ENCODE data around the gene NCK1.

The NCK1 gene

GRCh38 chr3:136840252-136840651 lies 21.8 kb upstream of the NCK1 start:
- H3K4me3 ChIP-seq (ENCODE audit: insufficient read length, low read depth): no peak overlapping the region
- no peak for DNase-seq (ENCODE audit: low read depth, low spot score)
- no peaks in the 10 kb centered on the region for H3K27me3 ChIP-seq (ENCODE audit: insufficient read depth, insufficient read length)
- H3K9me3 ChIP-seq (ENCODE audit: insufficient read depth, low read length): no peaks in the 10 kb centered on the region
- TF ChIP-seq YY1 (IDR thresholded peaks at IDR 0.05; ENCODE audit: insufficient read depth, insufficient read length) (no peak), SUZ12 (IDR thresholded peaks at IDR 0.05; ENCODE audit: extremely low read depth, insufficient read depth, insufficient read length) (no peak)
- no peak overlapping the region for H3K9ac ChIP-seq (ENCODE audit: insufficient read length, low read depth)
- peaks cover 2% of the 10 kb centered on the region for H3K4me1 ChIP-seq (ENCODE audit: insufficient read depth, insufficient read length)
- H3K36me3 ChIP-seq (ENCODE audit: insufficient read depth, insufficient read length, low read length): peaks cover 4% of the 10 kb centered on the region

- H3K4me1 ChIP-seq (ENCODE audit: insufficient read depth, insufficient read length): peaks cover 2% of the 10 kb centered on the region
- H3K27me3 ChIP-seq (ENCODE audit: insufficient read depth, insufficient read length): no peaks in the 10 kb centered on the region
- no peak overlapping the region for H3K9ac ChIP-seq (ENCODE audit: insufficient read length, low read depth)
- no peak for DNase-seq (ENCODE audit: low read depth, low spot score)
- H3K4me3 ChIP-seq (ENCODE audit: insufficient read length, low read depth): no peak overlapping the region
- H3K9me3 ChIP-seq (ENCODE audit: insufficient read depth, low read length): no peaks in the 10 kb centered on the region
- TF ChIP-seq SUZ12 (IDR thresholded peaks at IDR 0.05; ENCODE audit: extremely low read depth, insufficient read depth, insufficient read length) (no peak), ZNF274 (IDR thresholded peaks at IDR 0.05; ENCODE audit: low read depth, low read length) (no peak), YY1 (IDR thresholded peaks at IDR 0.05; ENCODE audit: insufficient read depth, insufficient read length) (no peak)
- peaks cover 11% of the 10 kb centered on the region for H3K36me3 ChIP-seq (ENCODE audit: insufficient read depth, insufficient read length, low read length)
Measured at GRCh38 chr3:136842294-136842693, 19.7 kb upstream of the NCK1 start.

GRCh38 chr3:136844724-136845123 lies 17.3 kb upstream of the NCK1 start:
- Histone ChIP-seq H3K4me1 (ENCODE audit: insufficient read depth, insufficient read length) (peaks cover 2% of the 10 kb centered on the region), H3K9me3 (ENCODE audit: insufficient read depth, low read length) (no peaks in the 10 kb centered on the region), H3K4me3 (ENCODE audit: insufficient read length, low read depth) (no peak overlapping the region), H3K27me3 (ENCODE audit: insufficient read depth, insufficient read length) (no peaks in the 10 kb centered on the region), H3K36me3 (ENCODE audit: insufficient read depth, insufficient read length, low read length) (peaks cover 17% of the 10 kb centered on the region), H3K9ac (ENCODE audit: insufficient read length, low read depth) (no peak overlapping the region)
- TF ChIP-seq YY1 (IDR thresholded peaks at IDR 0.05; ENCODE audit: insufficient read depth, insufficient read length): no peak
- DNase-seq (ENCODE audit: low read depth, low spot score): no peak

GRCh38 chr3:136852180-136852579 lies 9.8 kb upstream of the NCK1 start:
- Histone ChIP-seq H3K27me3 (ENCODE audit: insufficient read depth, insufficient read length) (no peaks in the 10 kb centered on the region), H3K4me3 (ENCODE audit: insufficient read length, low read depth) (no peak overlapping the region), H3K4me1 (ENCODE audit: insufficient read depth, insufficient read length) (no peaks in the 10 kb centered on the region), H3K9me3 (ENCODE audit: insufficient read depth, low read length) (no peaks in the 10 kb centered on the region), H3K9ac (ENCODE audit: insufficient read length, low read depth) (no peak overlapping the region), H3K36me3 (ENCODE audit: insufficient read depth, insufficient read length, low read length) (peaks cover 16% of the 10 kb centered on the region)
- no peak for TF ChIP-seq YY1 (IDR thresholded peaks at IDR 0.05; ENCODE audit: insufficient read depth, insufficient read length)
- no peak for TF ChIP-seq ZNF274 (IDR thresholded peaks at IDR 0.05; ENCODE audit: low read depth, low read length)
- no peak for DNase-seq (ENCODE audit: low read depth, low spot score)

GRCh38 chr3:136856665-136857064 lies 5.3 kb upstream of the NCK1 start:
- H3K36me3 ChIP-seq (ENCODE audit: insufficient read depth, insufficient read length, low read length): peaks cover 13% of the 10 kb centered on the region
- no peak overlapping the region for H3K4me3 ChIP-seq (ENCODE audit: insufficient read length, low read depth)
- no peaks in the 10 kb centered on the region for H3K4me1 ChIP-seq (ENCODE audit: insufficient read depth, insufficient read length)
- no peaks in the 10 kb centered on the region for H3K9me3 ChIP-seq (ENCODE audit: insufficient read depth, low read length)
- H3K27me3 ChIP-seq (ENCODE audit: insufficient read depth, insufficient read length): no peaks in the 10 kb centered on the region
- DNase-seq (ENCODE audit: low read depth, low spot score): no peak
- no peak for TF ChIP-seq ZNF274 (IDR thresholded peaks at IDR 0.05; ENCODE audit: low read depth, low read length)
- TF ChIP-seq YY1 (IDR thresholded peaks at IDR 0.05; ENCODE audit: insufficient read depth, insufficient read length): no peak
- TF ChIP-seq SUZ12 (IDR thresholded peaks at IDR 0.05; ENCODE audit: extremely low read depth, insufficient read depth, insufficient read length): no peak
- H3K9ac ChIP-seq (ENCODE audit: insufficient read length, low read depth): no peak overlapping the region

- peaks cover 13% of the 10 kb centered on the region for H3K36me3 ChIP-seq (ENCODE audit: insufficient read depth, insufficient read length, low read length)
- DNase-seq (ENCODE audit: low read depth, low spot score): no peak
- no peaks in the 10 kb centered on the region for H3K27me3 ChIP-seq (ENCODE audit: insufficient read depth, insufficient read length)
- H3K4me1 ChIP-seq (ENCODE audit: insufficient read depth, insufficient read length): no peaks in the 10 kb centered on the region
- no peaks in the 10 kb centered on the region for H3K9me3 ChIP-seq (ENCODE audit: insufficient read depth, low read length)
- TF ChIP-seq SUZ12 (IDR thresholded peaks at IDR 0.05; ENCODE audit: extremely low read depth, insufficient read depth, insufficient read length) (no peak), ZNF274 (IDR thresholded peaks at IDR 0.05; ENCODE audit: low read depth, low read length) (no peak), YY1 (IDR thresholded peaks at IDR 0.05; ENCODE audit: insufficient read depth, insufficient read length) (no peak)
- H3K9ac ChIP-seq (ENCODE audit: insufficient read length, low read depth): no peak overlapping the region
- no peak overlapping the region for H3K4me3 ChIP-seq (ENCODE audit: insufficient read length, low read depth)
Measured at GRCh38 chr3:136858381-136858780, 3.6 kb upstream of the NCK1 start.

- peaks cover 3% of the 10 kb centered on the region for H3K36me3 ChIP-seq (ENCODE audit: insufficient read depth, insufficient read length, low read length)
- H3K4me1 ChIP-seq (ENCODE audit: insufficient read depth, insufficient read length): no peaks in the 10 kb centered on the region
- no peaks in the 10 kb centered on the region for H3K27me3 ChIP-seq (ENCODE audit: insufficient read depth, insufficient read length)
- DNase-seq (ENCODE audit: low read depth, low spot score): peak; percentile 20
- peak overlapping the region; percentile 97 for H3K4me3 ChIP-seq (ENCODE audit: insufficient read length, low read depth)
- H3K9me3 ChIP-seq (ENCODE audit: insufficient read depth, low read length): no peaks in the 10 kb centered on the region
- no peak overlapping the region for H3K9ac ChIP-seq (ENCODE audit: insufficient read length, low read depth)
- TF ChIP-seq SUZ12 (IDR thresholded peaks at IDR 0.05; ENCODE audit: extremely low read depth, insufficient read depth, insufficient read length) (no peak), YY1 (IDR thresholded peaks at IDR 0.05; ENCODE audit: insufficient read depth, insufficient read length) (no peak), ZNF274 (IDR thresholded peaks at IDR 0.05; ENCODE audit: low read depth, low read length) (no peak)
Measured at GRCh38 chr3:136860541-136860940, 1.5 kb upstream of the NCK1 start.

All from NT2/D1 (cell line).